ENCODE data around the gene PIAS1. TPM values are rescaled to one million over a fixed set of nuclear protein-coding genes. Genes with fewer than 3 reads are reported as not detected.
"Not testable (repeated sequence)": the region's sequence is repeated elsewhere in the genome, so short reads cannot be mapped to it uniquely, and the experiment has no call there.

PIAS1 gene
- total RNA-seq, 2 donors from 2014 or later = 24.1 to 63.3 TPM

DNA sequence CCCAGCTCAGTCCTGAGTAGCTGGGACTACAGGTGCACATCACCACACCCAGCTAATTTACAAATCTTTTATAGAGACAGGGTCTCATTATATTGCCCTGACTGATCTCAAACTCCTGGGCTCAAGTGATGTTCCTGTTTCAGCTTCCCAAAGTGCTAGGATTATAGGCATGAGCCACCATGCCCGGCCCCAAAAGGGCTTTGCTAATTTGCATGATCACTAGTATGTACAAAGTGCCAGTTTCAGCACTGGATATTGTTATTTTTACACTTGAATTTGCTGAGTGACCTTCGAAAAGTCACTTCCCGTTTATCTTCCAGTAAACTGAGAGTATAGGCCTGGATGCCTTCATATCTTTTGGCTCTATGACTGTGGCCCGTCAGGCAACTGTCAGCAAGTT lies 163.2 kb downstream of the PIAS1 start:
- H3K9me3 ChIP-seq = no peaks in the 10 kb centered on the region
- no peak overlapping the region for H3K4me3 ChIP-seq
- no peaks in the 10 kb centered on the region for H3K27me3 ChIP-seq
- no peaks in the 10 kb centered on the region for H3K36me3 ChIP-seq (replicated peaks in 1 of 2; ENCODE audit: insufficient read depth in 1 of 2, low read depth in 2 of 2)
- ATAC-seq = no peak
- no peak overlapping the region for H3K27ac ChIP-seq
- intact Hi-C loops (cut with DNase I) = no loop called here
- WGBS, 2 donors = 81 to 88% methylated on average over 4 of the region's 4 CpGs
- no peak for DNase-seq
- no peaks in the 10 kb centered on the region for H3K4me1 ChIP-seq
- TF ChIP-seq, protein P1, sequence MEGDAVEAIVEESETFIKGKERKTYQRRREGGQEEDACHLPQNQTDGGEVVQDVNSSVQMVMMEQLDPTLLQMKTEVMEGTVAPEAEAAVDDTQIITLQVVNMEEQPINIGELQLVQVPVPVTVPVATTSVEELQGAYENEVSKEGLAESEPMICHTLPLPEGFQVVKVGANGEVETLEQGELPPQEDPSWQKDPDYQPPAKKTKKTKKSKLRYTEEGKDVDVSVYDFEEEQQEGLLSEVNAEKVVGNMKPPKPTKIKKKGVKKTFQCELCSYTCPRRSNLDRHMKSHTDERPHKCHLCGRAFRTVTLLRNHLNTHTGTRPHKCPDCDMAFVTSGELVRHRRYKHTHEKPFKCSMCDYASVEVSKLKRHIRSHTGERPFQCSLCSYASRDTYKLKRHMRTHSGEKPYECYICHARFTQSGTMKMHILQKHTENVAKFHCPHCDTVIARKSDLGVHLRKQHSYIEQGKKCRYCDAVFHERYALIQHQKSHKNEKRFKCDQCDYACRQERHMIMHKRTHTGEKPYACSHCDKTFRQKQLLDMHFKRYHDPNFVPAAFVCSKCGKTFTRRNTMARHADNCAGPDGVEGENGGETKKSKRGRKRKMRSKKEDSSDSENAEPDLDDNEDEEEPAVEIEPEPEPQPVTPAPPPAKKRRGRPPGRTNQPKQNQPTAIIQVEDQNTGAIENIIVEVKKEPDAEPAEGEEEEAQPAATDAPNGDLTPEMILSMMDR (IDR thresholded peaks at IDR 0.05) = no peak
- no peak for TF ChIP-seq POLR2A (IDR thresholded peaks at IDR 0.05)

DNA sequence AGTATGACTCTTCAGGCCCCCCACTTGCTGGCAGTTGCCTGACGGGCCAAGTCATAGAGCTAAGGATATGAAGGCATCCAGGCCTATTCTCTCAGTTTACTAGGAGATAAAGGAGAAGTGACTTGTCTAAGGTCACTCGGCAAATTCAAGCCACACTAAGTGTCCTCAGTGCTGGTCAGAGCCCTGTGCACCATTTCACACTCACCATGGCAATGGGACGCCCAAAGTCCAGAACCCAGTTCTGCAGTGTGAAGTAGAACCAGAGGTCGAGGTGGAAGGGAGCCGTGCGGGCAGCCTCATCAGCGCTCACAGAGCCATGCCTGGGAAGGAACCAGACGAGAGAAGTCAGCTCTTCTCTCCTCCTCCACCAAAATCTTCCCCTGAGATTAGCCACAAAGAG lies 164.2 kb downstream of the PIAS1 start:
- DNase-seq = no peak
- Histone ChIP-seq H3K4me1 (no peaks in the 10 kb centered on the region), H3K27ac (no peak overlapping the region), H3K36me3 (replicated peaks in 1 of 2; ENCODE audit: insufficient read depth in 1 of 2, low read depth in 2 of 2) (no peaks in the 10 kb centered on the region), H3K4me3 (no peak overlapping the region), H3K27me3 (no peaks in the 10 kb centered on the region), H3K9me3 (no peaks in the 10 kb centered on the region)
- 93 to 97% methylated on average over 8 of the region's 8 CpGs for WGBS, 2 donors
- ATAC-seq = no peak
- intact Hi-C loops (cut with DNase I) = no loop called here
- no peak for TF ChIP-seq POLR2A (IDR thresholded peaks at IDR 0.05)

DNA sequence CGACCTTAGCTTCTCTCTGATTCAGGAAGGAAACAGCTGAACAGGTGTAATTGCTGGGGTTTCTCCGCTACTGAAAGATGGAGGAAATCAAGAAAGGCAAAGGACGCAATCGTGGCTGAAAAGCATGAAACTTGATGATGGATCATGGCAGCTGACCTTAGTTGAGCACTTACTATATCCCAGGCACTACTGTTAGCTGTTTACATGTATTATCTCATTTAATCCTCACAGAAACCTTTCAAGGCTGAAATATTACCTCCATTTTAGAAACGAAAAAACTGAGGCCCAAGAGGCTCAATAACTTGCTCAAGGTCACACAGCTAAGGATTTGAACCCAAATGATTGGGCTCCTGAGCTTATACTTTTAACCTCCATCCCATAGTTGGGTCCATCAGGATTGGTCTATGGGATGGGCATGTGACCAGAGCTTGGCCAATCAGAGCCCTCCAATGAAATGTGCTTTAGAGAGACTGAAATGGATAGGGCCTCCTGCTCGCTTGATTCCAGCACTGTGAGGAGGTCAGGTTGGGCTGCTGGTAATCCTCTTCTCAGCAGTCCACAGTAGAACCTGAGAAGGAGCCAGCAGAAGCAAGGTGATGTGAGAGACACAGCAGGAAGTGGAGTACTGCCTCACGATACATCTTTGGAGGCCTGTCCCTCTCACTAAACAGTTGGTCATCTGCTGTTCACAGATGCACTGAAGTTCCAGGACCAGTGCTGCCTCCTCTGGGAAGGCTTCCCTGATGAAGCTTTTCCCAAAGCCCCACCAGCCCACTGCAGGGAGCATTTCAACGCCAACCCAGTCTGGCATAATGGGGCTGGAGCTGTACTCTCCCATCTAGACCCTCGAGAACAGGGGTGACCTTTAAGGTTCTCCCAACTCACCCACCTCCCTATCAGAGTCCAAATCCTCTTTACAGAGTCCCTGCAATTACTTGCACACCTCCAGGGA lies 165.0 kb downstream of the PIAS1 start:
- Histone ChIP-seq H3K27ac (no peak overlapping the region), H3K27me3 (no peaks in the 10 kb centered on the region), H3K4me1 (no peaks in the 10 kb centered on the region), H3K4me3 (no peak overlapping the region), H3K9me3 (no peaks in the 10 kb centered on the region), H3K36me3 (replicated peaks in 1 of 2; ENCODE audit: insufficient read depth in 1 of 2, low read depth in 2 of 2) (no peaks in the 10 kb centered on the region)
- TF ChIP-seq POLR2A (IDR thresholded peaks at IDR 0.05) = no peak
- TF ChIP-seq, protein P1 (IDR thresholded peaks at IDR 0.05) = no peak
- WGBS, 2 donors = 83 to 98% methylated on average over 8 to 9 of the region's 9 CpGs
- DNase-seq = no peak
- intact Hi-C loops (cut with DNase I) = no loop called here
- ATAC-seq = no peak

DNA sequence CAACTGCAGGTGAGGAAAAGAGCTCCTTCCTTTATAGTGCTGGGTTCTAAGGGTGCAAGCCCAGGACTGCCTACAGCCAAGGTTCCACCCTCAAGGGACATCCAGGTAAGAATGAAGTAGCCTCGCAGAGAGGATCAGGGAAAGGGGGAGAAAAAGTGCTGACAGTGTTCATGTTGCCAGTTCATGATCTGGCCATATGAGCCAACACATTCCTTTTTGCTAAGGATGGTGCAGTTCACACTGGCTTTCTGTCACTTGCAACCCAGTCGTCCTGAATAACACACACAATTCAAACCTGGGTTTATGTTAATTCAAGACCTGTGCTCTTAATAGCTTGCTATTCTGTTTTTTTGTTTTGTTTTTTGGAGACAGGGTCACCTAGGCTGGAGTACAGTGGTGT lies 166.4 kb downstream of the PIAS1 start:
- intact Hi-C loops (cut with DNase I) = no loop called here
- Histone ChIP-seq H3K27me3 (no peaks in the 10 kb centered on the region), H3K36me3 (replicated peaks in 1 of 2; ENCODE audit: insufficient read depth in 1 of 2, low read depth in 2 of 2) (no peaks in the 10 kb centered on the region), H3K9me3 (no peaks in the 10 kb centered on the region), H3K4me3 (no peak overlapping the region), H3K27ac (no peak overlapping the region), H3K4me1 (no peaks in the 10 kb centered on the region)
- DNase-seq (no peak), ATAC-seq (no peak)
- TF ChIP-seq, protein P1 (IDR thresholded peaks at IDR 0.05) = no peak
- TF ChIP-seq POLR2A (IDR thresholded peaks at IDR 0.05) = no peak
- WGBS, 2 donors = 85 to 90% methylated on average over 2 of the region's 2 CpGs

DNA sequence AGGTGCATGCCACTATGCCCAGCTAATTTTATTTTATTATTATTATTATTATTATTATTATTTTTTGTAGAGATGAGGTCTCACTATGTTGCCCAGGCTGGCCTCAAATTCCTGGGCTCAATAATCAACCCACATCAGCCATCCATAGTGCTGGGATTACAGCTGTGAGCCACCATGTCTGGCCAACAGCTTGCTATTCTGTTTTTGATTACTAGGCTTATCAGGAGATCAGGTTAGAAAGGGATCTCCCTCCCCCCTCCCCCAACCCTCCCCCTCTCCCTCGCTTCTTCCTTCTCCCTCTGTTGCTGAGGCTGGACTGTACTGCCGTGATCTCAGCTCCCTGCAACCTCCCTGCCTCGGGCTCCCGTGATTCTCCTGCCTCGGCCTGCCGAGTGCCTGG lies 166.9 kb downstream of the PIAS1 start:
- Histone ChIP-seq H3K27me3 (no peaks in the 10 kb centered on the region), H3K27ac (no peak overlapping the region), H3K9me3 (no peaks in the 10 kb centered on the region), H3K4me1 (no peaks in the 10 kb centered on the region), H3K36me3 (replicated peaks in 1 of 2; ENCODE audit: insufficient read depth in 1 of 2, low read depth in 2 of 2) (no peaks in the 10 kb centered on the region), H3K4me3 (no peak overlapping the region)
- intact Hi-C loops (cut with DNase I) = no loop called here
- no peak for ATAC-seq
- TF ChIP-seq, protein P1 (IDR thresholded peaks at IDR 0.05) = no peak
- TF ChIP-seq POLR2A (IDR thresholded peaks at IDR 0.05) = no peak
- 98 to 100% methylated on average over 2 to 6 of the region's 6 CpGs for WGBS, 2 donors
- no peak for DNase-seq

DNA sequence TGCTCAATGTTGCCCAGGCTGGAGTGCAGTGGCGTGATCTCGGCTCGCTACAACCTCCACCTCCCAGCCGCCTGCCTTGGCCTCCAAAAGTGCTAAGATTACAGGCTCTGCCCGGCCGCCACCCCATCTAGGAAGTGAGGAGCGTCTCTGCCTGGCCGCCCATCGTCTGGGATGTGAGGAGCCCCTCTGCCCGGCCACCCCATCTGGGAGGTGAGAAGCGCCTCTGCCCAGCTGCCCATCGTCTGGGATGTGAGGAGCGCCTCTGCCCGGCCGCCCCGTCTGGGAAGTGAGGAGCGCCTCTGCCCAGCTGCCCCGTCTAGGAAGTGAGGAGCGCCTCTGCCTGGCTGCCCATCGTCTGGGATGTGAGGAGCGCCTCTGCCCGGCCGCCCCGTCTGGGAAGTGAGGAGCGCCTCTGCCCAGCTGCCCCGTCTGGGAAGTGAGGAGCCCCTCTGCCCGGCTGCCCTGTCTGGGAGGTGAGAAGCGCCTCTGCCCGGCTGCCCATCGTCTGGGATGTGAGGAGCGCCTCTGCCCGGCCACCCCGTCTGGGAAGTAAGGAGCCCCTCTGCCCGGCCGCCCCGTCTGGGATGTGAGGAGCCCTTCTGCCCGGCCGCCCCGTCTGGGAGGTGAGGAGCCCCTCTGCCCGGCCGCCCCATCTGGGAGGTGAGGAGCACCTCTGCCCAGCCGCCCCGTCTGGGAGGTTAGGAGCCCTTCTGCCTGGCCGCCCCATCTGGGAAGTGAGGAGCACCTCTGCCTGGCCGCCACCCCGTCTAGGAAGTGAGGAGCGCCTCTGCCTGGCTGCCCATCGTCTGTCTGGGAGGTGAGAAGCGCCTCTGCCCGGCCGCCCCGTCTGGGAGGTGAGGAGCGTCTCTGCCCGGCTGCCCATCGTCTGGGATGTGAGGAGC lies 167.7 kb downstream of the PIAS1 start:
- not testable (repeated sequence) for DNase-seq
- WGBS, 2 donors = 81 to 100% methylated on average over 10 to 47 of the region's 55 CpGs

DNA sequence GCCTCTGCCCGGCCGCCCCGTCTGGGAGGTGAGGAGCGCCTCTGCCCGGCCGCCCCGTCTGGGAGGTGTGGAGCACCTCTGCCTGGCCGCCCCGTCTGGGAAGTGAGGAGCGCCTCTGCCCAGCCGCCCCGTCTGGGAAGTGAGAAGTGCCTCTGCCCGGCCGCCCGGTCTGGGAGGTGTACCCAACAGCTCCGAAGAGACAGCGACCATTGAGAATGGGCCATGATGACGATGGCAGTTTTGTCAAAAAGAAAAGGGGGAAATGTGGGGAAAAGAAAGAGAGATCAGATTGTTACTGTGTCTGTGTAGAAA lies 168.3 kb downstream of the PIAS1 start:
- ATAC-seq; intact Hi-C loops (cut with DNase I); H3K36me3 ChIP-seq (replicated peaks in 1 of 2; ENCODE audit: insufficient read depth in 1 of 2, low read depth in 2 of 2); H3K4me3 ChIP-seq; H3K9me3 ChIP-seq; DNase-seq; H3K4me1 ChIP-seq; H3K27me3 ChIP-seq; H3K27ac ChIP-seq: not testable (repeated sequence)
- WGBS, 2 donors = 90 to 99% methylated on average over 10 to 18 of the region's 18 CpGs

More for the DNA sequence above, 167.7 kb downstream of the PIAS1 start:
- H3K4me1 ChIP-seq; ATAC-seq; H3K27ac ChIP-seq; H3K27me3 ChIP-seq; H3K36me3 ChIP-seq (replicated peaks in 1 of 2; ENCODE audit: insufficient read depth in 1 of 2, low read depth in 2 of 2); H3K4me3 ChIP-seq; H3K9me3 ChIP-seq; intact Hi-C loops (cut with DNase I): not testable (repeated sequence)

All from body of pancreas (tissue), 4 donors.